Spleen (tissue), 11 donors: Measurements from ENCODE around the gene SLC25A47. TPM values are rescaled to one million over a fixed set of nuclear protein-coding genes. Genes with fewer than 3 reads are reported as not detected.

Experiments
- DNase-seq: peaks from one replicate; pipeline ENCODE4 v3.0.0-alpha.2; 2020
- H3K27ac ChIP-seq, 8 donors: fragments of 200-600 bp; sonication (generic) in 7 of 8; 1 replicate in 4 of 8; 2 replicates in 4 of 8; pipeline versions ENCODE4 v1.5.0 to v1.8.0; 2016 to 2021; ENCODE audit warnings: inconsistent platforms in 4 of 8, mild to moderate bottlenecking in 4 of 8, moderate library complexity in 1 of 8
- H3K27me3 ChIP-seq, 7 donors: fragments of 200-600 bp; sonication (generic) in 6 of 7; replicated peaks in 1 of 7; 1 replicate in 4 of 7; 2 replicates in 3 of 7; pipeline versions ENCODE4 v1.5.0 to v1.8.0; 2016 to 2021; ENCODE audit warnings: inconsistent platforms in 3 of 7, mild to moderate bottlenecking in 1 of 7
- H3K36me3 ChIP-seq, 6 donors: fragments of 200-600 bp; sonication (generic) in 5 of 6; 1 replicate in 4 of 6; 2 replicates in 2 of 6; pipeline versions ENCODE4 v1.5.0 to v1.8.0; 2016 to 2021; ENCODE audit warnings: inconsistent platforms in 2 of 6
- H3K4me1 ChIP-seq, 6 donors: fragments of 200-600 bp; sonication (generic) in 5 of 6; 1 replicate in 3 of 6; 2 replicates in 3 of 6; pipeline versions ENCODE4 v1.5.0 to v1.8.0; 2016 to 2021; ENCODE audit warnings: inconsistent platforms in 3 of 6
- H3K4me3 ChIP-seq, 8 donors: fragments of 200-600 bp; sonication (generic) in 7 of 8; 1 replicate in 4 of 8; 2 replicates in 4 of 8; pipeline versions ENCODE4 v1.5.0 to v1.8.0; 2016 to 2021; ENCODE audit warnings: inconsistent platforms in 4 of 8, mild to moderate bottlenecking in 4 of 8, moderate library complexity in 2 of 8
- H3K9me3 ChIP-seq, 8 donors: fragments of 200-600 bp; sonication (generic) in 7 of 8; 1 replicate in 4 of 8; 2 replicates in 4 of 8; pipeline versions ENCODE4 v1.5.0 to v1.8.0; 2016 to 2021; ENCODE audit warnings: inconsistent platforms in 4 of 8
- CTCF ChIP-seq, 11 experiments: fragments of 200-600 bp in 7 of 11; fragments of 450-650 bp in 4 of 11; sonication (generic) in 4 of 11; IDR thresholded peaks in 8 of 11; conservative IDR thresholded peaks in 3 of 11; 1 replicate in 7 of 11; 2 replicates in 4 of 11; pipeline versions ENCODE4 v1.4.0 to v1.8.0; 2016 to 2021; ENCODE audit warnings: antibody characterized with exemption in 11 of 11, inconsistent platforms in 4 of 11, mild to moderate bottlenecking in 1 of 11
- POLR2A ChIP-seq, 3 donors: fragments of 450-650 bp; IDR thresholded peaks; one replicate each; pipeline ENCODE4 v1.5.1; 2017; ENCODE audit warnings: antibody characterized with exemption in 3 of 3, mild to moderate bottlenecking in 1 of 3
- POLR2AphosphoS5 ChIP-seq, 3 donors: sonication (generic); formaldehyde crosslinking; IDR thresholded peaks; one replicate each; pipeline ENCODE4 v1.5.1; 2017; ENCODE audit warnings: antibody characterized with exemption in 3 of 3
- WGBS, 5 donors: extraction: QIAGEN DNeasy Blood & Tissue Kit in 3 of 5; methylation state at CpG; one replicate each; pipeline versions ENCODE4 v1.1.5 to v1.1.7; 2013 to 2018; 5-methylcytosine and 5-hydroxymethylcytosine counted together
- intact Hi-C: fragments of 100-400 bp; cut with DNase I; formaldehyde crosslinking; loops from one replicate; pipeline ENCODE4 v1.15.0; 2023; ENCODE audit warnings: low total_unique reads
- polyA plus RNA-seq, 3 donors: library from polyadenylated mRNA; stranded (reverse); fragments of 200-250 nt; gene quantifications; one replicate each; pipeline ENCODE4 v1.2.1, GENCODE V29; 2013
- total RNA-seq, 7 donors: library from RNA; depleted of rRNA in 3 of 7; stranded (reverse); fragments of >200 nt in 3 of 7; fragmentation: NEBNext Ultra II Directional in 4 of 7; extraction: Animal tissue kit (Norgen Biotek cat#: 25700) in 4 of 7; gene quantifications; one replicate each; pipeline versions ENCODE4 v1.1.0 to v1.2.1, GENCODE V29; 2016 to 2021
- donor health status: healthy with polysubstance abuse.
- donor health status: DM: no; HTN: no; CAD: no; lungs with moderate emphysema.
- donor health status: DM: no; HTN: no; CAD: no.
- donor health status: Bipolar disorder and iron deficiency.
- donor health status: healthy.
- donor health status: DM: no; HTN: no; CAD: no.
- donor health status: DM: yes; HTN: yes; CAD: no.

The SLC25A47 gene
- total and polyA plus RNA-seq, 10 donors = 0.03 to 0.11 TPM; not detected in 8

- peak; percentile 56 for DNase-seq
- H3K4me1 ChIP-seq = peaks cover 6 to 59% (median 21%) of the 10 kb centered on the region in 6 donors
- peaks cover 0 to 22% (median 10%) of the 10 kb centered on the region in 6 donors for H3K36me3 ChIP-seq
- H3K9me3 ChIP-seq = no peaks in the 10 kb centered on the region
- TF ChIP-seq CTCF (IDR thresholded peaks at IDR 0.05 in 8 of 11, conservative IDR thresholded peaks at IDR 0.05 in 3 of 11) (no peak), POLR2A (IDR thresholded peaks at IDR 0.05) (no peak), POLR2AphosphoS5 (IDR thresholded peaks at IDR 0.05) (no peak)
- no peaks in the 10 kb centered on the region for H3K27me3 ChIP-seq
- intact Hi-C loops = no loop called here
- WGBS, 5 donors = 77 to 88% (median 82%) methylated on average over 12 of the region's 12 CpGs
- H3K27ac ChIP-seq = peak overlapping the region in 1 of 8 donors; percentile 21
- no peak overlapping the region for H3K4me3 ChIP-seq
Observed at GRCh38 chr14:100290607-100291304, 32.4 kb upstream of the SLC25A47 start.

- peak; percentile 64 for DNase-seq
- 94 to 98% (median 97%) methylated on average over 7 to 13 of the region's 13 CpGs for WGBS, 5 donors
- Histone ChIP-seq H3K9me3 (no peaks in the 10 kb centered on the region), H3K4me1 (peaks cover 6 to 59% (median 24%) of the 10 kb centered on the region in 6 donors), H3K27me3 (no peaks in the 10 kb centered on the region), H3K27ac (no peak overlapping the region), H3K4me3 (no peak overlapping the region), H3K36me3 (peaks cover 0 to 22% (median 10%) of the 10 kb centered on the region in 6 donors)
- TF ChIP-seq POLR2AphosphoS5 (IDR thresholded peaks at IDR 0.05) = no peak
- TF ChIP-seq CTCF (IDR thresholded peaks at IDR 0.05 in 8 of 11, conservative IDR thresholded peaks at IDR 0.05 in 3 of 11) = no peak
- intact Hi-C loops = no loop called here
Observed at GRCh38 chr14:100291305-100292075, 31.6 kb upstream of the SLC25A47 start.

- 95 to 99% (median 97%) methylated on average over 42 to 61 of the region's 61 CpGs for WGBS, 5 donors
- no peaks in the 10 kb centered on the region for H3K27me3 ChIP-seq
- H3K27ac ChIP-seq = no peak overlapping the region
- intact Hi-C loops = no loop called here
- H3K4me1 ChIP-seq = peaks cover 14 to 63% (median 33%) of the 10 kb centered on the region in 6 donors
- DNase-seq = peak; percentile 67
- H3K9me3 ChIP-seq = no peaks in the 10 kb centered on the region
- no peak for TF ChIP-seq POLR2A (IDR thresholded peaks at IDR 0.05)
- TF ChIP-seq POLR2AphosphoS5 (IDR thresholded peaks at IDR 0.05) = peak in 1 of 3 donors; percentile 28
- TF ChIP-seq CTCF (IDR thresholded peaks at IDR 0.05 in 8 of 11, conservative IDR thresholded peaks at IDR 0.05 in 3 of 11) = no peak
- H3K36me3 ChIP-seq = peaks cover 0 to 22% (median 10%) of the 10 kb centered on the region in 6 donors
- H3K4me3 ChIP-seq = no peak overlapping the region
Observed at GRCh38 chr14:100292301-100292775, 30.8 kb upstream of the SLC25A47 start.
